Gastrocnemius medialis (tissue), 4 donors: ENCODE results near the gene BNC1.

Experiments used
- POLR2A ChIP-seq, 2 donors: fragments of 450-650 bp; IDR thresholded peaks; one replicate each; pipeline ENCODE4 v1.6.1; 2017; ENCODE audit warnings: antibody characterized with exemption in 2 of 2, mild to moderate bottlenecking in 2 of 2, moderate library complexity in 2 of 2
- TF ChIP-seq, protein P1 (sequence below), 5 experiments: fragments of 450-650 bp in 3 of 5; fragments of 200-600 bp in 2 of 5; sonication (generic) in 2 of 5; IDR thresholded peaks in 4 of 5; conservative IDR thresholded peaks in 1 of 5; 1 replicate in 4 of 5; 2 replicates in 1 of 5; pipeline ENCODE4 v1.5.1; 2016 to 2019; ENCODE audit warnings: antibody characterized with exemption in 5 of 5, mild to moderate bottlenecking in 3 of 5, moderate library complexity in 3 of 5

DNA sequence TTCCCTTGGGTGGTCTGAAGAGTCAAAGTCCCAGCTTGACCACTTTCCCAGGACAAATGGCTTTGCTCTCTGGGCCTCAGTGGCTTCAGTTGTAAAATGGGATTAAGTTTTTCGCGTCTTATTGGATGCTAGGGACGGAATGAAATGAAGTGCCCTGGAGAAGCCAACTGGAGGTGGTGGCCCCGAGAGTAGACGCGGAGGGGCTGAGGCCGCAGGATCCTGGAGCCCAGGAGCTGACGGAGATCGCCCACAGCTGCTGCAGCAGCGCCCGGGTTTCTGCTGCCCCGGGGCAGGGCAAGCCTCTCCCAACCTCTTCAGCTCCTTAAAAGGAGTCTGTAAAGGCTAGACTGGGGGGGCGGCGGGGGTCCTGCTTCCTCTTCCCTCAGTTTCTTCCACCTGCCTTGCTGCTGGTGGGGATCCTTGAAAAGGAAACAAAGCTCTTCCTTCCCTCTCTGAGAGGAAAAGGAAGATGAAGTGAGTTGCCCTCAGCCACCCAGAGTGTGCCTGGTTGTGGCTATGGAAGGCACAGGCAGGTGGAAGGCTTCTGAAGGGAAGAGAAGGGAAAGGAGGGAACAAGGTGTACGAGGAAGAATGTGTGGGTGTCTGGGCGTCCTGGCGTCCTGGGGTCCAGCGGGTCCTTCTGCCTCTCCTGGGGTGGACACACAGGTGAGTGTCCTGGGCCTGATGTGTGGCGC, 967 bp upstream of the BNC1 start:
- no peak for TF ChIP-seq POLR2A (IDR thresholded peaks at IDR 0.05)
- TF ChIP-seq, protein P1, sequence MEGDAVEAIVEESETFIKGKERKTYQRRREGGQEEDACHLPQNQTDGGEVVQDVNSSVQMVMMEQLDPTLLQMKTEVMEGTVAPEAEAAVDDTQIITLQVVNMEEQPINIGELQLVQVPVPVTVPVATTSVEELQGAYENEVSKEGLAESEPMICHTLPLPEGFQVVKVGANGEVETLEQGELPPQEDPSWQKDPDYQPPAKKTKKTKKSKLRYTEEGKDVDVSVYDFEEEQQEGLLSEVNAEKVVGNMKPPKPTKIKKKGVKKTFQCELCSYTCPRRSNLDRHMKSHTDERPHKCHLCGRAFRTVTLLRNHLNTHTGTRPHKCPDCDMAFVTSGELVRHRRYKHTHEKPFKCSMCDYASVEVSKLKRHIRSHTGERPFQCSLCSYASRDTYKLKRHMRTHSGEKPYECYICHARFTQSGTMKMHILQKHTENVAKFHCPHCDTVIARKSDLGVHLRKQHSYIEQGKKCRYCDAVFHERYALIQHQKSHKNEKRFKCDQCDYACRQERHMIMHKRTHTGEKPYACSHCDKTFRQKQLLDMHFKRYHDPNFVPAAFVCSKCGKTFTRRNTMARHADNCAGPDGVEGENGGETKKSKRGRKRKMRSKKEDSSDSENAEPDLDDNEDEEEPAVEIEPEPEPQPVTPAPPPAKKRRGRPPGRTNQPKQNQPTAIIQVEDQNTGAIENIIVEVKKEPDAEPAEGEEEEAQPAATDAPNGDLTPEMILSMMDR (IDR thresholded peaks at IDR 0.05 in 4 of 5, conservative IDR thresholded peaks at IDR 0.05 in 1 of 5): no peak
